ENCODE data around the gene MYRFL.
"Not testable (repeated sequence)": the region's sequence is repeated elsewhere in the genome, so short reads cannot be mapped to it uniquely, and the experiment has no call there.

Gene MYRFL

DNA sequence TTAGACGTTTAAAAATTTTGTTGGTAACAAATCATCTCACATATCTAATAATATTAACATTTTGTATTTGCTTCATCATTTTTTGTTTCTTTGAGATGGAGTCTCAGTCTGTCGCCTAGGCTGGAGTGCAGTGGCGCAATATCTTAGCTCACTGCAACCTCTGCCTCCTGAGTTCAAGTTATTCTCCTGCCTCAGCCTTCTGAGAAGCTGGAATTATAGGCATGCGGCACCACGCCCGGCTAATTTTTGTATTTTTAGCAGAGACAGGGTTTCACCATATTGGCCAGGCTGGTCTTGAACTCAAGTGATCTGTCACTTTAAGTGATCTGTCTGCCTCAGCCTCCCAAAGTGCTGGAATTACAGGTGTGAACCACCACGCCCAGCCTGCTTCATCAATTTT, 169.1 kb downstream of the MYRFL start:
- DNase-seq: not testable (repeated sequence)

DNA sequence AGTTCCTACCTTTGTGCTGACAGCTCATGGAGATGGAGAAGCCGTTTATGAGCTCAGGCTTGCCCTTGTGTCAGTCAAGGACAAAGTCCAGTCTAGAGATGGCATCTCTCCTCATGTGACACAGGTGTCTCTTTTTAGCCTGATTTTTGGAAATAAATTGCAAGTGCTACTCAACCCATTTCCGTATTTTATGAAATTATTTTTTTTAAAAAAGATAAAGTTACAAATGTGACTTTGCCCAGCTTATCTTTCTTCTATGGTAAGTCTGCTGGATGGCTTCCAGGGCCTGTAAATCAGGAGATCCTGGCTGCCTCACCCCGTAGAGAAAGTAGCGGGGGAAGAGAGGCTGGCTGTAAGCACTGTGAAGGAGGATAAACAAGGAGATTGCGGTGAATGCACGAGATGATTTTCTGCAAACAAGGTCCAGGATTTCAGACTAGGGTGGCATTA, 169.7 kb downstream of the MYRFL start:
- no peak for DNase-seq

DNA sequence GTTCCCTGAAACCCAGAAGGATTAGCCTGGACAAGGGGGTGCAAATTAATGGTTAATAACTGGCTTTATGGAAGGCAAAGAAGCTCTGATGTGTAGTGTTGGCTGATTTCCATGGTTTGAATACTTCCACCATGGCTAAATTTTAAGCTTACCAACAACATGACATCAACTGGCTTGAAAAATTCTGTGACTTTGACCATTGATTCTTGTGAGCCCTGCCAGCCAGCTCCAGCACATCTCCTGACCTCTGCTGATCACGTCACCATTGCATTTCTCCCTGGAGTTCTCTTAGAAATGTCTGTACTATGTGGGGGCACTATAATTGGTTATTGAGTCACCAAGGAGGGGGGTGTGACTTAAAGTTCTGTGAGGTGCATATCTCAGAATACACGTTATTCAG, 171.2 kb downstream of the MYRFL start:
- DNase-seq: no peak

DNA sequence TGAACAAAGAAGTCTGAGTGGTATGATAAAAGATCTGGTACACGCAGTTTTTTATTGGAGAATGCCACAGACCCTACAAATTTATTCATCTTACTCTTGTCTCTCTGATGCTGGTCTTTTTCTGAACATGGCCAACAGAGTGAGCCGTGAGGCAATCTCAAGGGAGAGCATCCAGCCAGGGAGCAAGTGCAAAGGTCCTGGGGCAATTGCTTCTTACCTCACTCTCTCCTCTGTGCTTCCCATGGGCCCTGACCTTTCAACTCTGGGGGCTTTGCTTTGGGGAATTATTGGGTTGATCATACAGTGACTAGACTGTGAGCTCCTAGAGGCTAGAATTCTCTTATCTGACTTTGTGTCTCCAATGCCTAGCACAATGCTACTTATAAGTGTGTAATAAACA, 171.7 kb downstream of the MYRFL start:
- DNase-seq: no peak

DNA sequence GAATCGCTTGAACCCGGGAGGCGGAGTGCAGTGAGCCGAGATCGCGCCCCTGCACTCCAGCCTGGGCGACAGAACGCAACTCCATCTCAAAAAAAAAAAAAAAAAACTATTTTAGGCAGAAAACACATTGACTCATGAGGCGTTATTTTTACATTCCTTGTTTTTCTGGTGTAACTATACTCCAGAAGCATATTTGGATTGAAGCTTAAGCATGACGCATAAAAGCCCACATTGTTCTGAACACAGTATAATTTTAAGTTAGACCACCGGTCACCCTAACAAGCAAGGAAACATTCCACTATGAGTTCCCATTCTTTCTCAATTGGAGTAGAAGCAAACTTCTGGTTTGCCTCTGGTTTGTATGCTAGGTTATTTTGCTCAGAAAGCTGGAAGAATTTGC, 173.0 kb downstream of the MYRFL start:
- DNase-seq: no peak

DNA sequence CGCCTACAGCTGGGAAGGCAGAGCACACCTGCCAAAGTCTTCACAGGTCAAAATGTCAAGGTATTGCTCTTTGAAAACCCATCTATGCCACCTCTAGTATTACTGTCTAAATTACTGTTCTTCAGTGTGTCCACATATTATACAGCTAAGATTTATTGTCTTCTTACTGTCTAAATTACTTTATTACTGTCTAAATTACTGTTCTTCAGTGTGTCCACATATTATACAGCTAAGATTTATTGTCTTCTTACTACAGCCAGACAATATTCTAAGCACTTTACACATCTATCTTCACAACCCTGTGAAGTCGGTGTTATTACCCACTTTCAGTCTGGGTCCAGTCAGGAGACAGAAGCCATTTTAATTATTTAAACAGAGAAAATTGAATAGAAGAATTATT, 173.9 kb downstream of the MYRFL start:
- no peak for DNase-seq

DNA sequence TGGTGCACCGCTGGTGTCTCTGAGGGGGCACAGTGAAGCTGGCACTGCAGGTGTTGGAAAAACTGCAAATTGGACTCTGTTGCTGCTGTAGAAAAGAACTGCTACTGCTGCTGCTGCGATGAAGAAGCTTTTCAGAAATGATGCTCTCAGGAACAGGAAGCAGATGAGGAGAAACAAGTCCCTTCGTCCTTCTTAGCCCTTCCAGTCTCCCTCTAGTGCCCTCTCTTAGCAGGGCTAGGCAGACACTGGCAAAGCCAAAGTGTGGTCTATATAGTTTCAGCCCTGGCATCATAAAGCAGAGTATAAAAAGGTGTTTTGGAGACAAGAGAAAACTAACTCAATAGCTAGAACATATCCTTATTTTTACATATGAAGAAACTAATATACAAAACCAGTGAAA, 174.5 kb downstream of the MYRFL start:
- no peak for DNase-seq

DNA sequence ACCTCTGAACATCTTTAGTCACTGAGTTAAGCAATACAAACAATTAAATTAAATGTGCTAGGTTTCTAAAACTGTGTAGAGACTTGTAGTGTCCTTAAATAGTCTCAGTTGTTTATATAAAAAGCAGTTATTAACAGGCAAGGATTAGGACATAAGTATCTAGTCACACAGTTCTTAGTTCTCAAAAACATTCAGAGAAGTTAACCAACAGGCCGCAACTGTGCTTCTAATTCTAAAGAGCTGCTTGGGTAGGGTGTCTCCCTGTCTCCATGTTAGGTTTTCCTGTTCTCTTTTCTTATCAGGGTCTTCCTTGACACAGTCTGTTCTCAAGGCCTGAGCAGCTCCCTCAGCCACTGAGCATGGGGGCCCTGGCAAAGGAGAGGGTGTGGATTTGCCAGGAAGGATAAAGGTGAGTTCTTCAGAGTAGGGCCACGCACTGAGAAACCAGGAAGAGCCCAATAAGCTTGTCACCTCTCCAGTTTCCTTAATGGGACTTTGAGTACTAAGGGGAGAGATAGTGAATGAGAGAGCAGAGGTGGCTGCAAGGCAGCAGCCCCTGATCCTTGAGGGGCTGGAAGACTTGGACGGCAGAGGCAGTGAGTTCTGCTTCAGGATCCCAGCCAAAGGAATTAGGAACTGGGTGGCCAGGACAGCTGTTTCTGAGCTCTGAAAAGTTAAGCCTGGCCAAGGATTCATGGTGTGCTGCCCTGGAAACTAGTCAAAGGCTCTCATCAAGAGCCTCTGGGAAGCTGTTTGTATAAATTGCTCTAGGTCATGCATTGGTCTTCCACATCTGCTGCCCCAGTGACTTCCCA, 177.3 kb downstream of the MYRFL start:
- DNase-seq: no peak

DNA sequence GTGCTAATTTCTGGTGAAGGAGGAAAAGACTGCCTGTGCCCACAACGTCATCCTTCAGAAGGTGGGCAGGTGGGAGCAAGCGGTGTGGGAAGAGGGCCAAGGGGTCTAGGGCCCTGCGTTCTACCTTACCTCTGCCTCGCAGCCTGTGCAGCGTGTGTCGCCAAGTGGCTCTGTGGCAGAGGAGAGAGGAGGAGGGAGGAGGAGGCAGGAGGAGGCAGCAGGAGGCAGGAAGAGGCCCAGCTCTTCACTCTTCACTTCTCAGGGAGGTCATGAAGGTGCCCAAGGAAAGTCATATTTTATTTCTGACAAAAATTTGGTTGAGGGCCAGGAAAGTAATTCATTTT, 177.9 kb downstream of the MYRFL start:
- DNase-seq: no peak

DNA sequence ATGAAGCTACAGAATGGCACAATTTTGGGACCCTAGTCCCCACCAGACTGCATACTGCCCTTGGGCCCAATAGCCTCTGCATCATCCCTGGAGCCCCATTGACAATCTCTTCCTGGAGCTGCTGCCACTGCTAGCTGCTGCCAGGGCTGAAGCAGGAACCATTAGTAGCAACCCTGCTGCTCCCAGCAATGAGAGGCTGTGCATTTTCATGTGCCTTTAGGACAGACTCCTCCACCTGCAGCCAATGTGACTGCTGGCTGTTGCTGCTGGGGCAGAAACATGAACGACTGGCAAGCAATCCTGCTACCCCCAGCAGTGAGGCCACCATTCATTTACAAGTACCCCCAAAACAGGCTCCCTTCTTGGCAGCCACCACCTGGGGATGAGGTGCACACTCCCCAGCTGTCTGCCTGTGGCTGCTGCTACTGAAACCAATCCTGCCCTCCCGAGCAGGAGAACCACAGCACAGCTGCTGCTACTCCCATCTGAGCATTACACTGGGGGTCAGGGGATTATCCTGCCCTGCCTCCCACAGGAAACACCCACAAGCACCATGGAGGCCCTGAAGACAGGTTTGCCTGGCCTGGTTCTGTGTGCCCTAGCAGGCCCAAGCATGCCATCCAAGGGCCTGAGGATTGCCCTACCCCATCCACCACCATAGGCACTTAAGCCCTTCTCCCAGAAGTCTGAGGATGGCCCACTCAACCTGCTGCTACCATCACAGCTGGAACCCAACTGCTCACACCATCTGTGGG, 181.0 kb downstream of the MYRFL start:
- peak; percentile 48 for DNase-seq

DNA sequence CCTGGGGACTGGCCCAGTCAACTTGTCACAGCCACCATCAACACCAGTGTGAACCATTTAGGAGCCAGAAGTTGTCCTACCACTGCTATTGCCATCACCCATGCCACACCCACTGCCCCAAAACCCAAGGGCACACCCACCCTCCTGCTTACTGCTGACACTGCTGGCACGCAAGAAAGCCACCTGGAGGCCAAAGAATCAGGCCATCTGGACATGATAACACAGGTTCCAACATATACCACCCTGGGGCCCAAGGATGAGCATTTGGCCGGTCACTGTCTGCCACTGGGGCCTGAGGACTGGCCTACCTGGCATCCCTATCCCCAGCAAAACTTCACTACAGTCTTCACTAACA, 181.6 kb downstream of the MYRFL start:
- no peak for DNase-seq

DNA sequence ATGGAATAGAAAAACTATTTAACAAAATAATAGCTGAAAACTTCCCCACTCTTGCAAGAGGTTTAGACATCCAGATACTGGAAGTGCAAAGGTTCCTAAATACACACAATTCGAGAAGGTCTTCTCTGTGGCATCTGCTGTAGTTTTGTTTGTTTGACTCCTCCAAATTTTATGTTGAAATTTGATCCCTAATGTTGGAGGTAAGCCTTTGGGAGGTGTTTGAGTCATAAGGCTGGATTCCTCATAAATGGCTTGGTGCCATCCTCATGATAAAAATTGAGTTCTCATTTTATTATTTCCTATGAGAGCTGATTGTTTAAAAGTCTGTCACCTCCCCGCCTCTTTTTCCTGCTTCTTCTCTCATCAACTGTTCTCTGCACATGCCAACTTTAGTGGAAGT, 182.7 kb downstream of the MYRFL start:
- DNase-seq: no peak
